Retina (tissue), 1 donor: ENCODE measurements around the gene IL18BP.

Experiments
- DNase-seq: peaks from one replicate; pipeline ENCODE4 v3.0.0-alpha.2; 2016

The IL18BP gene

GRCh38 chr11:72013765-72014711, 15.3 kb downstream of the IL18BP start:
- DNase-seq: no peak

GRCh38 chr11:72014761-72015320, 16.1 kb downstream of the IL18BP start:
- DNase-seq: no peak

GRCh38 chr11:72015511-72016061, 16.9 kb downstream of the IL18BP start:
- DNase-seq: no peak

- DNase-seq: no peak
These were observed 19.5 kb downstream of the IL18BP start for GRCh38 chr11:72018171-72018570.

GRCh38 chr11:72023335-72023734, 24.6 kb downstream of the IL18BP start:
- no peak for DNase-seq

GRCh38 chr11:72024069-72024754, 25.5 kb downstream of the IL18BP start:
- no peak for DNase-seq

GRCh38 chr11:72026090-72026489, 27.4 kb downstream of the IL18BP start:
- DNase-seq: no peak

GRCh38 chr11:72030472-72031045, 31.9 kb downstream of the IL18BP start:
- no peak for DNase-seq

- no peak for DNase-seq
These were observed 38.0 kb downstream of the IL18BP start for GRCh38 chr11:72036687-72037086.

- no peak for DNase-seq
These were observed 39.0 kb downstream of the IL18BP start for GRCh38 chr11:72037554-72038311.

- no peak for DNase-seq
These were observed 39.8 kb downstream of the IL18BP start for GRCh38 chr11:72038491-72038890.

- DNase-seq: peak; percentile 33
These were observed 40.5 kb downstream of the IL18BP start for GRCh38 chr11:72039031-72039855.

- no peak for DNase-seq
These were observed 41.2 kb downstream of the IL18BP start for GRCh38 chr11:72039856-72040401.

GRCh38 chr11:72040491-72041363, 42.0 kb downstream of the IL18BP start:
- DNase-seq: peak; percentile 90

- peak; percentile 93 for DNase-seq
These were observed 42.8 kb downstream of the IL18BP start for GRCh38 chr11:72041364-72042063.

GRCh38 chr11:72042064-72042745, 43.5 kb downstream of the IL18BP start:
- no peak for DNase-seq

GRCh38 chr11:72045849-72046248, 47.1 kb downstream of the IL18BP start:
- DNase-seq: peak; percentile 24

- DNase-seq: peak; percentile 60
These were observed 50.2 kb downstream of the IL18BP start for GRCh38 chr11:72048766-72049460.
